GM08714 (cell line): Measurements from ENCODE around the gene SLPI.

Experiments used
- H3K4me3 ChIP-seq: fragments of 200-500 bp; sonication (Bioruptor generic); 2 replicates; pipeline ENCODE4 v1.5.1; 2014; ENCODE audit warnings: mild to moderate bottlenecking, low read length, inconsistent platforms
- ZNF274 ChIP-seq: IDR thresholded peaks from 2 replicates; pipeline ENCODE4 v1.6.1; 2012; ENCODE audit warnings: mild to moderate bottlenecking, low read depth, low read length

Gene SLPI

DNA sequence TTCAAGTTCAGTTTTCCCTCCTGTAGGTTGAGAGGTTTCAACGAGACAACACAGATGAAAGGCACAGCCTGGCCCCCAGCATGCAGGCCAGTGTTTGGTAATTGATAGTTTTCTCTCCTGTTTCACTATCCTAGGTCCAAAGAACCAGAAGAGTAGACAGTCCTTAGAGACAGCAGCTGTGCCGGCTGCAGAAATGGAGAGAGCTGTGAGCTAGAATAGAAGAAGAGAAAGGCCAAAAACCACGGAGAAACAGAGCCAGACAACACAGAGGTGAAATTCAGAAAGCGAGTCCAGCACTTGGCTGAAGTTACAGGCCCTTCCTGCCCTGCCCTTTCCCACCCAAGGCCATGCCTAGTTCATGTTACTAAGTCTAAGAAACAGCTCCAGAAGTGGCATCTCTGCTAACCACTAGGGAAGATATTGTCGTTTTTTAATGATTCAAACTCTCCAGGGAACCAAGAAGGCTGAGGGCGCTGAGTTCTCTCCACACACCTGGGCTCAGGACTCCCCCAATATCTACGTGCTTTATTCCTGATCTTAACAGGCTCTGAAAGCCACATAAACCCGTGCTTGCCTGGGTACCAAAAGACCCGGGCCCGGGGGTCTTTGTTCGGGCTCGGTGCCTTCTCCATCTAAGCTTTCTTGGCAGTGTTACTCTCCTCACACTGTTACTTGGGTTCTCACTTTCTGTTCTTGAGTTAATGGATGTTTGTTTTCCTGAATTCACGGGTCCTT lies 35.7 kb upstream of the SLPI start:
- TF ChIP-seq ZNF274 = no peak
- H3K4me3 ChIP-seq = no peak overlapping the region

DNA sequence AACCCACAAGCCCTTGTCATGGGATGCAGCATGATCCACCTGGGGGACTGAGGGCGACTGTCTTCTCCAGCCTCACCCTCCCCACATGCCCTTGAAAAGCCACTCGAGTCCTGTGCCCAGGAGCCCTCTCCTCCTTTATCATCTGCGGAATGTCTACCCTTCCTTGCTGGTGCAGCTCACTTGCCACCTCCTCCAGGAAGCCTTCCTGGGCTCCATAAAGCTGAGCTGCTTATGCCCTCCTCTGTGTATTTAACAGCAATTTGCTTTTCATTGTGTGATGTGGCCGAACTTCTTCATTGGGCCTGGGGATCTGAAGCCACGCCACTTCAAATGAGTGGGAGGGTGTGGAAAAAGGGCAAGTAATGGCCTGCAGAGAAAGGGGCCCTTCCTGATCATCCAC lies 34.5 kb upstream of the SLPI start:
- TF ChIP-seq ZNF274 = no peak
- no peak overlapping the region for H3K4me3 ChIP-seq

GRCh38 chr20:45288376-45288775 lies 34.0 kb upstream of the SLPI start:
- TF ChIP-seq ZNF274 = no peak
- no peak overlapping the region for H3K4me3 ChIP-seq

DNA sequence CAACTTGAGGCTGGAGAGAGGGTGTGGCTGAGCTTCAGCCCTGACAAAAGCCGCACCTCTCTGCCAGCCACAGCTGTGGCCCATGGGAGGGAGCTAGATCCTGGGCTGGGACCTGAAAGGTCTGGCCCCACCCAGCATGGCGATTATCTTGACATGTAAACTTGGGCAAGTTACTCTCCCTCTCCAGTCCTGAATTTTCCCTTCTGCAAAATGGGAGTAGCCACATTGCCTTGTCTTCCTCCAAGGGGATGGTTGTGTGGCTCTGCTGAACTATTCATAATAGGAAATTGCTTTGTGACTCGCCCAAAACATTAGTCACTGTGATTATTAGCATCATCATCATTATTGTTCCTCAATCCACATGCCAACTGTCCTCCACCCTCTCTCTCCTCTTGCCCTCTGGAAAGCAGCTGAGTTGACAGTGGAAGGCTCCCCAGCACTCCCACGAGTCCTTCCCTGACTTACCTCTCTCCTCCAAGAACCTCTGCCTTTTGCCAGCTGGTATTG lies 29.2 kb upstream of the SLPI start:
- no peak for TF ChIP-seq ZNF274
- no peak overlapping the region for H3K4me3 ChIP-seq

GRCh38 chr20:45282700-45283550 lies 28.6 kb upstream of the SLPI start:
- TF ChIP-seq ZNF274 = no peak
- no peak overlapping the region for H3K4me3 ChIP-seq

DNA sequence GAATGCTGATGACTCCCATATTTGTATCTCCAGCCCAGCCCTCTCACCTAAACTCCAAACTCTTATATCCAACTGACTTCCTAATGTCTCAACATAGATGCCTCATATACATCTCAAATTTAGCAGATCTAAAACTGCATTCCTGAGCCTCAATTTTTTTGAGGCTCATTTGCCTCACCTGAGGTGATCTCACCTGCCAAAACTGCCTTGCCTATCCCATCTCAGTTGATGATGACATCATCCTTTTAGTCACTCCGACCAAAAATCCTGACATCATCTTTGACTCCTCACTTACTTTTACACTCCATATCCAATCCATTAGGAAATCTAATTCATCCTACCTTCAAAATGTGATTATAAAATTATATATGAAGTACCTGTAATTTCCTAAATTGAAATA lies 25.6 kb upstream of the SLPI start:
- no peak for TF ChIP-seq ZNF274
- H3K4me3 ChIP-seq = no peak overlapping the region

DNA sequence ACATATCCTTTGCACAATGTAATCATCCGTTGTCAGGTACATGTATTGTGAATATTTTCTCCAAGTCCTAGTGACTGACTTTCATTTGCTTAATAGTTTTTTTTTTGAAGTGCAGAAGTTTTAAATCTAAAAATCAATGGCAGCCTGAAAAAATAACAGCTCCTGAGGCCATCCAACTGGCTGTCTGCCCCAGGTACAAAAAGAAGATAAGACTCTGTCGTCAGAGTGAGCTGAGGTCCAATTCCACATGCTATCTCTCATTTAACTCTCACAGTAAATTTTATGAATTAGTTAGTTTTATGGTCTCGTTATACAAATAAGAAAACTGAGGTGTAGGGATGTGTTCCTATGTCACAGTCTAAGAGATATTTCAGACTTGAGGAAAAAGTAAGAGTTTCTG lies 21.0 kb upstream of the SLPI start:
- TF ChIP-seq ZNF274 = no peak
- H3K4me3 ChIP-seq = no peak overlapping the region

DNA sequence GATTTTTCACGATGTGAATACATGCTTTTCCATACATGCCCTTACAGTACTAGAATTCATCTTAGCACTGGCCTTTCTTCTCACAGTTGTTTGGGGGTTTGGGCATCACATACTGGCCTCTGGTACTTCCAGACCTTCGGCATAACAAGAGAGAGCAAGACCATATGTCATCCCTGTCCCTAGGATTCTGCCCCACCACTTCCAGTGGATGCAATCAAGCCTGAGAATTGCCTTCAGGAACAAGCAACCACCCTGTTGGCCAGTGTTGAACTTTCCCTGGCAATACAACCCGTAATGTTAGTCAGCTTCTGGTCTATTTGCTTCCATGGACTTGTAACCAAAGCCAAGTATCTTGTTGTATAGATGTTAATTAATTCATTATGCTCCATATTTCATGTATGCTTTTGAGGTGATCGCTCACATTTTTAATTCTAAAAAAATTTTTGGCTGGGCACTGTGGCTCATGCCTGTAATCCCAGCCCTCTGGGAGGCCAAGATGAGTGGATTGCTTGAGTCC lies 15.4 kb upstream of the SLPI start:
- no peak overlapping the region for H3K4me3 ChIP-seq
- no peak for TF ChIP-seq ZNF274

DNA sequence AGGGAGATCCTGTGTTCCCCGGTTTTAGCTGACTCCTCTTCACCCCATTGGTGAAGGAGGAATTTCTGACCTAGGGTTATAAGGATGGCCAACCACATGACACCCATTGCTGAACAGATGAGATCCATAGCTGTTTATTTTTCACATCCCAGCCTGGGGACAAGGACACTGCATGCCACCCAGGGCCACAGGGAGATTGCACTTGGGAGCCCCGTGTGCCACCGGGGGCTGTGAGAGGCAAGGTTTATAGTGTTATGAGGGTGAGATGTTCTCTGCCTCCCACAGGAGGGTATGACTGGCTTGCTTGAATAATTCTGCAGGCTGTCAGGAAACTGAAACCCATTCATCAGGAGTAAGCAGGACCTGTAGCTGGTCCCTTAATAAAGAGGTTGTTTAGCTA lies 14.7 kb upstream of the SLPI start:
- TF ChIP-seq ZNF274 = no peak
- H3K4me3 ChIP-seq = no peak overlapping the region

DNA sequence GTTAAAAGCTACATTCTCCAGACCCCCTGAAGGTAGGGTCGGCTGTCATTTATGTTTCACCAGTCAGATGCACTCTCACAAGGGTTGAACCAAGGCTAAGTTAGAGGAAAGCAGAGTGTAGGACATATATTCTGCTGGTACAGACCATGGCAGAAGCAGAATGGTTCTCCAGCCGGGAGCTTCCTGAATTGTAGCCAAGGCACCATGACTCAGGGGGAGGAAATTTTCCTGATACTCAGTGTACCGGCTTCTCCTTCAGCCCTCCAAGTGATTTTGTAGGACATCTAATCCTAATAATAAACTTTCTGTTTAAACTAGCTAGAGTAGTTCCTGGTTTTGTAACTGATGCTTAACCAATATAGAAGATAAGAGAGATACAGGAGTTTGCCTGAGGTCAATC lies 14.2 kb upstream of the SLPI start:
- TF ChIP-seq ZNF274 = no peak
- H3K4me3 ChIP-seq = no peak overlapping the region

- TF ChIP-seq ZNF274 = no peak
- no peak overlapping the region for H3K4me3 ChIP-seq
Observed at GRCh38 chr20:45266977-45267376, 12.6 kb upstream of the SLPI start.

- no peak for TF ChIP-seq ZNF274
- H3K4me3 ChIP-seq = no peak overlapping the region
Observed at GRCh38 chr20:45263556-45264266, 9.3 kb upstream of the SLPI start.

- TF ChIP-seq ZNF274 = no peak
- H3K4me3 ChIP-seq = no peak overlapping the region
Observed at GRCh38 chr20:45258664-45259063, 4.3 kb upstream of the SLPI start.

DNA sequence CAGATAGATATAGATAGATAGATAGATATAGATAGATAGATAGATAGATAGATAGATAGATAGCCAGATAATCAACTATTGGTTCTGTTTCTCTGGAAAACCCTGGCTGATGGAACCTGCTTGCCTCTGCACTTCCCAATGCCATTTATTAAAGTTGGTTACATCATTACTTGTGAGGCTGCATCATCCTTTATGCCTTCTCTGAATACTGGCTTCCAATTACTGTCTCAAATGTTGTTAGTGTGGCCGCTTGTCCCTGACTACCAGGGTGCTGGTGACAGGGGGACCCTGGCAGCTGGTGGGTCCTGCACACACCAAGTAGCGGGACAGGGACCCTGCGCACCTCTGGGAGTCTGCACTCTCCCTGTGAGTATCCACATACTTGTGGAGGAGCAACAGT lies 3.9 kb upstream of the SLPI start:
- H3K4me3 ChIP-seq = no peak overlapping the region
- TF ChIP-seq ZNF274 = no peak
